ENCODE measurements around the gene SERPINI1.

GRCh38 chr3:167813169-167814123 lies 77.9 kb downstream of the SERPINI1 start:
- TF ChIP-seq CTCF (IDR thresholded peaks at IDR 0.05 in 4 of 5, conservative IDR thresholded peaks at IDR 0.05 in 1 of 5) = no peak
- no peak for TF ChIP-seq POLR2A (IDR thresholded peaks at IDR 0.05)

Measured in gastrocnemius medialis (tissue), 4 donors.